SK-N-MC (cell line): ENCODE results near the gene OXCT1.

ENCODE experiments used
- EZH2 ChIP-seq: fragments of 200-600 bp; sonication (generic); IDR thresholded peaks from one replicate; pipeline ENCODE4 v1.6.1; 2017; ENCODE audit warnings: antibody characterized with exemption
- FOXP2 ChIP-seq: optimal IDR thresholded peaks from 2 replicates; pipeline ENCODE3; 2011; ENCODE audit warnings: mild to moderate bottlenecking, moderate library complexity; ENCODE audit not compliant: insufficient read depth; ENCODE audit errors: extremely low read length, control extremely low read depth
- POLR2AphosphoS5 ChIP-seq: IDR thresholded peaks from 2 replicates; pipeline ENCODE4 v1.6.1; 2012; ENCODE audit warnings: mild to moderate bottlenecking, low read depth, low read length, borderline replicate concordance

- TF ChIP-seq EZH2 = no peak
- TF ChIP-seq POLR2AphosphoS5 = no peak
- TF ChIP-seq FOXP2 = no peak
Measured at GRCh38 chr5:41874512-41875060, 4.4 kb upstream of the OXCT1 start.
